HG03342 (cell line): ENCODE results near the gene GRHL3.
"Not testable (repeated sequence)": the region's sequence is repeated elsewhere in the genome, so short reads cannot be mapped to it uniquely, and the experiment has no call there.

Source experiments
- ATAC-seq: cut with Tn5 transposase; IDR thresholded peaks from one replicate; pipeline ENCODE4 v1.9.1; 2021; ENCODE audit warnings: mild to moderate bottlenecking, moderate library complexity; ENCODE audit not compliant: unreplicated experiment

Gene GRHL3

GRCh38 chr1:24319312-24319863, at the start of gene GRHL3:
Gene GRHL3, plus strand, starts transcription at chr1:24319357. Its CDS starts 195 bp downstream, at chr1:24319552.
- no peak for ATAC-seq

- ATAC-seq, result not testable (repeated sequence)
Observed at GRCh38 chr1:24274203-24275103, 44.7 kb upstream of the GRHL3 start.

GRCh38 chr1:24275104-24275410, 44.1 kb upstream of the GRHL3 start:
- ATAC-seq, result no peak

- ATAC-seq, result no peak
Observed at GRCh38 chr1:24275510-24275909, 43.6 kb upstream of the GRHL3 start.

GRCh38 chr1:24276791-24277190, 42.4 kb upstream of the GRHL3 start:
- ATAC-seq, result no peak

GRCh38 chr1:24277420-24278169, 41.6 kb upstream of the GRHL3 start:
- no peak for ATAC-seq

- ATAC-seq, result no peak
Observed at GRCh38 chr1:24278726-24279125, 40.4 kb upstream of the GRHL3 start.

- no peak for ATAC-seq
Observed at GRCh38 chr1:24279590-24280232, 39.4 kb upstream of the GRHL3 start.

- no peak for ATAC-seq
Observed at GRCh38 chr1:24281591-24281990, 37.6 kb upstream of the GRHL3 start.

GRCh38 chr1:24282491-24282890, 36.7 kb upstream of the GRHL3 start:
- ATAC-seq, result no peak

- no peak for ATAC-seq
Observed at GRCh38 chr1:24283326-24284155, 35.6 kb upstream of the GRHL3 start.

- ATAC-seq, result no peak
Observed at GRCh38 chr1:24284156-24284471, 35.0 kb upstream of the GRHL3 start.

- ATAC-seq, result no peak
Observed at GRCh38 chr1:24285231-24285630, 33.9 kb upstream of the GRHL3 start.

GRCh38 chr1:24286246-24287010, 32.7 kb upstream of the GRHL3 start:
- no peak for ATAC-seq

GRCh38 chr1:24287779-24288178, 31.4 kb upstream of the GRHL3 start:
- ATAC-seq, result not testable (repeated sequence)

- ATAC-seq, result no peak
Observed at GRCh38 chr1:24288479-24288878, 30.7 kb upstream of the GRHL3 start.

- ATAC-seq, result no peak
Observed at GRCh38 chr1:24289937-24290595, 29.1 kb upstream of the GRHL3 start.

- ATAC-seq, result no peak
Observed at GRCh38 chr1:24290933-24291487, 28.1 kb upstream of the GRHL3 start.

- no peak for ATAC-seq
Observed at GRCh38 chr1:24292103-24292502, 27.1 kb upstream of the GRHL3 start.
